Retina (tissue), 1 donor: ENCODE data around the gene ZNG1A.
"Not testable (repeated sequence)": the region's sequence is repeated elsewhere in the genome, so short reads cannot be mapped to it uniquely, and the experiment has no call there.

Experiments used
- DNase-seq: peaks from one replicate; pipeline ENCODE4 v3.0.0-alpha.2; 2016

ZNG1A gene

GRCh38 chr9:178970-179383 is at the start of gene ZNG1A:
Gene ZNG1A (minus strand): TSS chr9:179056. CDS start chr9:178969, 87 bp downstream.
- peak; percentile 1 for DNase-seq

GRCh38 chr9:227860-228259 is 49.0 kb upstream of the ZNG1A start:
- no peak for DNase-seq

- no peak for DNase-seq
These were observed 46.0 kb upstream of the ZNG1A start for GRCh38 chr9:224582-225520.

GRCh38 chr9:224026-224425 is 45.2 kb upstream of the ZNG1A start:
- no peak for DNase-seq

GRCh38 chr9:223152-223551 is 44.3 kb upstream of the ZNG1A start:
- no peak for DNase-seq

- no peak for DNase-seq
These were observed 43.3 kb upstream of the ZNG1A start for GRCh38 chr9:221989-222776.

- DNase-seq = no peak
These were observed 41.0 kb upstream of the ZNG1A start for GRCh38 chr9:219670-220365.

GRCh38 chr9:219036-219435 is 40.2 kb upstream of the ZNG1A start:
- not testable (repeated sequence) for DNase-seq

GRCh38 chr9:217950-218349 is 39.1 kb upstream of the ZNG1A start:
- no peak for DNase-seq

GRCh38 chr9:216866-217265 is 38.0 kb upstream of the ZNG1A start:
- no peak for DNase-seq

- DNase-seq = no peak
These were observed 36.8 kb upstream of the ZNG1A start for GRCh38 chr9:215631-216155.

GRCh38 chr9:214648-215493 is 36.0 kb upstream of the ZNG1A start, which contains the start of gene DOCK8:
Gene DOCK8 (plus strand): TSS chr9:214865. CDS start chr9:214977, 112 bp downstream.
- peak; percentile 82 for DNase-seq

- no peak for DNase-seq
These were observed 35.4 kb upstream of the ZNG1A start for GRCh38 chr9:214351-214647.

GRCh38 chr9:213901-214300 is 35.0 kb upstream of the ZNG1A start:
- DNase-seq = peak; percentile 3

GRCh38 chr9:212297-212696 is 33.4 kb upstream of the ZNG1A start:
- no peak for DNase-seq

GRCh38 chr9:211557-211956 is 32.7 kb upstream of the ZNG1A start:
- DNase-seq = no peak

- DNase-seq = no peak
These were observed 32.2 kb upstream of the ZNG1A start for GRCh38 chr9:211036-211435.

GRCh38 chr9:209143-209758 is 30.4 kb upstream of the ZNG1A start:
- no peak for DNase-seq

- no peak for DNase-seq
These were observed 27.6 kb upstream of the ZNG1A start for GRCh38 chr9:206481-206880.

- DNase-seq = not testable (repeated sequence)
These were observed 20.7 kb upstream of the ZNG1A start for GRCh38 chr9:199601-200000.

- not testable (repeated sequence) for DNase-seq
These were observed 573 bp downstream of the ZNG1A start for GRCh38 chr9:178140-178825.
